Muscle of leg (tissue), 11 donors: ENCODE results near the gene GNL2. TPM values are rescaled to one million over a fixed set of nuclear protein-coding genes. Genes with fewer than 3 reads are reported as not detected.
"Not testable (repeated sequence)": the region's sequence is repeated elsewhere in the genome, so short reads cannot be mapped to it uniquely, and the experiment has no call there.

Experiments used
- DNase-seq: peaks from one replicate; pipeline ENCODE4 v3.0.0; 2013
- H3K27ac ChIP-seq: one replicate; pipeline ENCODE4 v1.5.1; 2013; ENCODE audit warnings: mild to moderate bottlenecking, low read length, control low read depth
- H3K27me3 ChIP-seq: one replicate; pipeline ENCODE4 v1.6.1; 2013; ENCODE audit warnings: low read length; ENCODE audit not compliant: control insufficient read depth, insufficient read depth
- H3K36me3 ChIP-seq: one replicate; pipeline ENCODE4 v1.6.1; 2013; ENCODE audit warnings: low read length; ENCODE audit not compliant: control insufficient read depth, insufficient read depth
- H3K4me1 ChIP-seq: one replicate; pipeline ENCODE4 v1.6.1; 2013; ENCODE audit warnings: low read length; ENCODE audit not compliant: control insufficient read depth, insufficient read depth
- H3K4me3 ChIP-seq: one replicate; pipeline ENCODE4 v1.5.1; 2013; ENCODE audit warnings: low read length, control low read depth
- H3K9me3 ChIP-seq: replicated peaks from 2 replicates; pipeline ENCODE4 v1.6.1; 2013; ENCODE audit warnings: low read depth, low read length; ENCODE audit not compliant: control insufficient read depth
- WGBS: methylation state at CpG from one replicate; pipeline ENCODE4 v1.1.5; 2013; ENCODE audit warnings: missing lambda C conversion rate; ENCODE audit not compliant: insufficient coverage; 5-methylcytosine and 5-hydroxymethylcytosine counted together
- polyA plus RNA-seq, 8 donors: library from polyadenylated mRNA; unstranded; fragments of 120-200 nt; gene quantifications; one replicate each; pipeline versions ENCODE4 v1.2.1 to v1.2.3, GENCODE V29; 2013; ENCODE audit warnings: inconsistent platforms in 1 of 8, low replicate concordance in 1 of 8; ENCODE audit not compliant: insufficient read length in 8 of 8, insufficient read depth in 1 of 8
- total RNA-seq: library from RNA; stranded (reverse); fragments of 120-200 nt; gene quantifications from one replicate; pipeline ENCODE4 v1.2.4, GENCODE V29; 2013

GNL2 gene
- total and polyA plus RNA-seq, 9 donors: 48.6 to 66.1 (median 54.6) TPM

DNA sequence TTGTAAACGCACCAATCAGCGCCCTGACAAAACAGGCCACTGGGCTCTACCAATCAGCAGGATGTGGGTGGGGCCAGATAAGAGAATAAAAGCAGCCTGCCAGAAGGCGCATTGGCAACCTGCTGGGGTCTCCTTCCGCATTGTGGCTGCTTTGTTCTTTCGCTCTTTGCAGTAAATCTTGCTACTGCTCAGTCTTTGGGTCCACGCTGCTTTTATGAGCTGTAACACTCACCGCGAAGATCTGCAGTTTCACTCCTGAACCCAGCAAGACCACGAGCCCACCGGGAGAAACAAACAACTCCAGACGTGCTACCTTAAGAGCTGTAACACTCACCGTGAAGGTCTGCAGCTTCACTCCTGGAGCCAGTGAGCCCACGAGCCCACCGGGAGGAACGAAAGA, 76.8 kb downstream of the GNL2 start:
- not testable (repeated sequence) for H3K27ac ChIP-seq, H3K4me3 ChIP-seq, DNase-seq, H3K9me3 ChIP-seq, H3K27me3 ChIP-seq, H3K4me1 ChIP-seq, H3K36me3 ChIP-seq
- WGBS: 47% methylated on average over 11 of the region's 15 CpGs

DNA sequence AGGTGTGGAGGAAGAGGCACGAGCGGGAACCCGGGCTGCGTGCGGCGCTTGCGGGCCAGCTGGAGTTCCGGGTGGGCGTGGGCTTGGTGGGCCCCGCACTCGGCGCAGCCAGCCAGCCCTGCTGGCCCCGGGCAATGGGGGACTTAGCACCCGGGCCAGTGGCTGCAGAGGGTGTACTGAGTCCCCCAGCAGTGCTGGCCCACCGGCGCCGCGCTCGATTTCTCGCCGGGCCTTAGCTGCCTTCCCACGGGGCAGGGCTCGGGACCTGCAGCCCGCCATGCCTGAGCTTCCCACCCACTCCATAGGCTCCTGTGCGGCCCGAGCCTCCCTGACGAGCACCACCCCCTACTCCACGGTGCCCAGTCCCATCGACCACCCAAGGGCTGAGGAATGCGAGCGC, 77.5 kb downstream of the GNL2 start:
- DNase-seq, H3K27ac ChIP-seq, H3K36me3 ChIP-seq, H3K4me3 ChIP-seq, H3K9me3 ChIP-seq, H3K27me3 ChIP-seq: not testable (repeated sequence)
- WGBS: 98% methylated on average over 7 of the region's 31 CpGs
- peaks cover 14% of the 10 kb centered on the region for H3K4me1 ChIP-seq

DNA sequence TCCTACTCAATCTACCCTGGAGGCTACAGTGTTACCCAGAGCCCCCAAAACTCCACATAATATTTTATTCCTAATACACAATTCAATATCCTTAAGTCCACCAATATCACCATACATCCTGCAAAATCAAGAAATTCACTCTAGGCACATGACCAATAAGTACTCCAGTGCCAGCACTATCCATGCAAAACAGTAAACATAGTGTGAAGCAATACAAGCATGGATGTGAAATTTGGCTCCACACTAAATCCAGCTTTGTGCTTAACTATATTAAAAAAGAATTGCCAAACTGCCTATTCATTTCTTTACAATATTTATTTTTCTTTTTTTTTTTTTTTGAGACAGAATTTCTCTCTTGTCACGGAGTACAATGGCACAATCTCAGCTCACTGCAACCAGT, 78.2 kb downstream of the GNL2 start:
- WGBS: 100% methylated on average over 1 of the region's 1 CpG
- Histone ChIP-seq H3K27me3 (no peaks in the 10 kb centered on the region), H3K36me3 (peaks cover 8% of the 10 kb centered on the region), H3K9me3 (no peaks in the 10 kb centered on the region), H3K27ac (no peak overlapping the region), H3K4me3 (no peak overlapping the region), H3K4me1 (peaks cover 14% of the 10 kb centered on the region)
- no peak for DNase-seq

Other genes starting within 250 kb of the GNL2 start
- gene ZC3H12A, start 121.4 kb downstream of the GNL2 start, total RNA-seq: 0.93 TPM
- 1 to 10 TPM in 7 of 8 donors, under 1 TPM in 1; 0.59 to 2.1 (median 1.1) TPM for gene ZC3H12A, start 121.4 kb downstream of the GNL2 start, polyA plus RNA-seq
- gene MEAF6, start 81.2 kb downstream of the GNL2 start, total RNA-seq: 36.5 TPM
- 10 to 100 TPM; 40.4 to 54.8 (median 43.4) TPM for gene MEAF6, start 81.2 kb downstream of the GNL2 start, polyA plus RNA-seq
- 7.2 TPM for gene SNIP1, start 41.6 kb downstream of the GNL2 start, total RNA-seq
- 10 to 100 TPM in 1 of 8 donors, 1 to 10 TPM in 7; 7.9 to 11.0 (median 9.2) TPM for gene SNIP1, start 41.6 kb downstream of the GNL2 start, polyA plus RNA-seq
- gene DNALI1, start 39.0 kb downstream of the GNL2 start, total RNA-seq: 8.2 TPM
- gene DNALI1, start 39.0 kb downstream of the GNL2 start, polyA plus RNA-seq: 10 to 100 TPM; 13.1 to 22.1 (median 16.4) TPM
- 0.09 TPM for gene RSPO1, start 39.0 kb upstream of the GNL2 start, total RNA-seq
- 1 to 10 TPM in 1 of 8 donors, under 1 TPM in 2, not detected in 5; 0.05 to 2.0 (median 0.05) TPM for gene RSPO1, start 39.0 kb upstream of the GNL2 start, polyA plus RNA-seq
- 2.2 TPM for gene CDCA8, start 96.6 kb upstream of the GNL2 start, total RNA-seq
- gene CDCA8, start 96.6 kb upstream of the GNL2 start, polyA plus RNA-seq: 10 to 100 TPM in 6 of 8 donors, 1 to 10 TPM in 2; 7.3 to 13.7 (median 11.6) TPM
- gene EPHA10, start 169.2 kb upstream of the GNL2 start, total RNA-seq: 0.04 TPM
- under 1 TPM in 4 of 8 donors, not detected in 4; 0.04 to 0.27 (median 0.17) TPM for gene EPHA10, start 169.2 kb upstream of the GNL2 start, polyA plus RNA-seq
- 2.7 TPM for gene MANEAL, start 197.9 kb upstream of the GNL2 start, total RNA-seq
- 1 to 10 TPM; 2.0 to 3.7 (median 2.7) TPM for gene MANEAL, start 197.9 kb upstream of the GNL2 start, polyA plus RNA-seq
- gene C1orf122, start 211.9 kb upstream of the GNL2 start, total RNA-seq: 45.0 TPM
- 10 to 100 TPM; 35.9 to 50.9 (median 46.7) TPM for gene C1orf122, start 211.9 kb upstream of the GNL2 start, polyA plus RNA-seq
- gene YRDC, start 212.3 kb upstream of the GNL2 start, total RNA-seq: 6.7 TPM
- 1 to 10 TPM; 6.3 to 9.6 (median 7.5) TPM for gene YRDC, start 212.3 kb upstream of the GNL2 start, polyA plus RNA-seq